ENCODE data around the gene ATXN7L3.

GRCh38 chr17:44167181-44167861 is 32.4 kb downstream of the ATXN7L3 start:
- TF ChIP-seq CTCF (conservative IDR thresholded peaks at IDR 0.05 in 1 of 2, IDR thresholded peaks at IDR 0.05 in 1 of 2; ENCODE audit: extremely low read depth in 1 of 2, insufficient read depth in 1 of 2, low read depth in 1 of 2, low read length in 2 of 2) (no peak), EZH2 (IDR thresholded peaks at IDR 0.05; ENCODE audit: borderline replicate concordance, low read length) (no peak)
